SK-N-SH (cell line): Measurements from ENCODE around the gene NFYA. TPM values are rescaled to one million over a fixed set of nuclear protein-coding genes. Genes with fewer than 3 reads are reported as not detected.

Experiments used
- CTCF ChIA-PET: fragments of 300-600, 350-600 bp; formaldehyde crosslinking; extraction: SDS; loops from one replicate; lab custom pipeline; 2021; lab: Yijun Ruan, JAX
- POLR2A ChIA-PET: fragments of 350-600 bp; sonication (Branson Sonifier 250); formaldehyde crosslinking; extraction: SDS; loops from one replicate; lab custom pipeline; 2020; ENCODE audit warnings: antibody characterized with exemption, inconsistent platforms; lab: Yijun Ruan, JAX
- DNase-seq: peaks from one replicate; pipeline ENCODE4 v3.0.0; 2012
- H2AFZ ChIP-seq: fragments of 200-600 bp; sonication (generic); 2 replicates; pipeline ENCODE4 v1.8.1; 2016; ENCODE audit warnings: antibody characterized with exemption, mild to moderate bottlenecking, low read depth
- H3F3A ChIP-seq: fragments of 200-600 bp; sonication (generic); replicated peaks from 2 replicates; pipeline ENCODE3; 2016; ENCODE audit warnings: antibody characterized with exemption, mild to moderate bottlenecking; ENCODE audit not compliant: insufficient read depth
- H3K27ac ChIP-seq, 2 experiments: fragments of 200-500 bp in 1 of 2; fragments of 200-600 bp in 1 of 2; sonication (Bioruptor generic) in 1 of 2; sonication (generic), shearing (Covaris generic) in 1 of 2; 2 replicates each; pipeline versions ENCODE4 v1.5.1 to v1.6.1; 2014 to 2016; ENCODE audit warnings: low read depth in 2 of 2, inconsistent platforms in 1 of 2, low read length in 1 of 2, mild to moderate bottlenecking in 1 of 2, mixed read lengths in 1 of 2
- H3K27me3 ChIP-seq: fragments of 200-600 bp; sonication (generic), shearing (Covaris generic); 2 replicates; pipeline ENCODE4 v1.6.1; 2016; ENCODE audit warnings: mixed run types; ENCODE audit not compliant: insufficient read depth
- H3K36me3 ChIP-seq, 2 experiments: fragments of 200-500 bp in 1 of 2; fragments of 200-600 bp in 1 of 2; sonication (Bioruptor generic) in 1 of 2; sonication (generic) in 1 of 2; replicated peaks in 1 of 2; 2 replicates each; pipeline versions ENCODE3 to v1.5.1; 2014 to 2016; ENCODE audit warnings: low read length in 1 of 2, mild to moderate bottlenecking in 1 of 2; ENCODE audit not compliant: insufficient read depth in 2 of 2, control insufficient read depth in 1 of 2
- H3K4me1 ChIP-seq, 2 experiments: fragments of 200-500 bp in 1 of 2; fragments of 200-600 bp in 1 of 2; sonication (Bioruptor generic) in 1 of 2; sonication (generic), shearing (Covaris generic) in 1 of 2; 2 replicates each; pipeline versions ENCODE4 v1.5.1 to v1.6.1; 2014 to 2016; ENCODE audit warnings: low read depth in 1 of 2, low read length in 1 of 2, mixed run types in 1 of 2; ENCODE audit not compliant: insufficient read depth in 2 of 2, control insufficient read depth in 1 of 2
- H3K4me2 ChIP-seq: fragments of 200-600 bp; sonication (generic), shearing (Covaris generic); 2 replicates; pipeline ENCODE4 v1.6.1; 2017; ENCODE audit warnings: mixed run types
- H3K4me3 ChIP-seq, 2 experiments: fragments of 200-500 bp in 1 of 2; fragments of 200-600 bp in 1 of 2; sonication (Bioruptor generic) in 1 of 2; sonication (generic), shearing (Covaris generic) in 1 of 2; 2 replicates each; pipeline versions ENCODE4 v1.5.1 to v1.8.1; 2014 to 2016; ENCODE audit warnings: low read depth in 2 of 2, inconsistent platforms in 1 of 2, low read length in 1 of 2, mild to moderate bottlenecking in 1 of 2, mixed read lengths in 1 of 2, moderate library complexity in 1 of 2
- H3K79me2 ChIP-seq: fragments of 200-600 bp; sonication (generic); 2 replicates; pipeline ENCODE4 v1.8.1; 2017; ENCODE audit warnings: mild to moderate bottlenecking; ENCODE audit not compliant: insufficient read depth
- H3K9ac ChIP-seq: fragments of 200-600 bp; sonication (generic); 2 replicates; pipeline ENCODE4 v1.6.1; 2017; ENCODE audit warnings: mixed run types
- H3K9me2 ChIP-seq: fragments of 200-600 bp; sonication (generic); 2 replicates; pipeline ENCODE4 v1.6.1; 2017; ENCODE audit warnings: mixed run types
- H3K9me3 ChIP-seq: fragments of 200-600 bp; sonication (generic); 2 replicates; pipeline ENCODE4 v1.6.1; 2017; ENCODE audit warnings: mixed run types, mild to moderate bottlenecking, moderate library complexity
- H4K20me1 ChIP-seq: fragments of 200-600 bp; sonication (generic); 2 replicates; pipeline ENCODE4 v1.6.1; 2017; ENCODE audit warnings: mild to moderate bottlenecking, mixed run types; ENCODE audit not compliant: insufficient read depth
- CHD2 ChIP-seq: fragments of 150-350 bp; IDR thresholded peaks from 2 replicates; pipeline ENCODE4 v1.6.1; 2018; ENCODE audit warnings: low read length; ENCODE audit not compliant: partially characterized antibody
- ELF1 ChIP-seq: IDR thresholded peaks from 2 replicates; pipeline ENCODE4 v1.4.0; 2012
- GABPA ChIP-seq: IDR thresholded peaks from 2 replicates; pipeline ENCODE4 v1.4.0; 2012; ENCODE audit warnings: low read depth, mild to moderate bottlenecking
- GATA2 ChIP-seq: sonication (generic); formaldehyde crosslinking; IDR thresholded peaks from 2 replicates; pipeline ENCODE4 v1.5.0; 2020; ENCODE audit warnings: mild to moderate bottlenecking, missing genetic modification reagents
- JUND ChIP-seq: IDR thresholded peaks from 2 replicates; pipeline ENCODE4 v1.4.0; 2012
- MAX ChIP-seq: IDR thresholded peaks from 2 replicates; pipeline ENCODE4 v1.4.0; 2012; ENCODE audit warnings: low read depth
- NFIC ChIP-seq: IDR thresholded peaks from 2 replicates; pipeline ENCODE4 v1.4.0; 2012; ENCODE audit warnings: borderline replicate concordance
- NRF1 ChIP-seq: IDR thresholded peaks from 2 replicates; pipeline ENCODE4 v1.6.1; 2012; ENCODE audit warnings: low read depth, mild to moderate bottlenecking, low read length
- RXRA ChIP-seq: IDR thresholded peaks from 2 replicates; pipeline ENCODE4 v1.4.0; 2012; ENCODE audit warnings: low read depth, mild to moderate bottlenecking, borderline replicate concordance
- TAF1 ChIP-seq: IDR thresholded peaks from 2 replicates; pipeline ENCODE4 v1.6.1; 2012; ENCODE audit warnings: low read depth, mild to moderate bottlenecking, low read length, moderate library complexity, borderline replicate concordance
- YY1 ChIP-seq: IDR thresholded peaks from 2 replicates; pipeline ENCODE4 v1.4.0; 2012; ENCODE audit warnings: low read depth, mild to moderate bottlenecking
- WGBS: methylation state at CpG from one replicate; pipeline ENCODE4 v1.1.6; 2017; ENCODE audit warnings: low lambda C conversion rate; 5-methylcytosine and 5-hydroxymethylcytosine counted together
- polyA plus RNA-seq, 3 experiments: library from polyadenylated mRNA; depleted of rRNA; stranded (reverse); fragments of >200 nt; gene quantifications; 2 replicates each; pipeline ENCODE4 v1.2.3, GENCODE V29; 2012
- TF ChIP-seq, protein P1 (sequence below): IDR thresholded peaks from 2 replicates; pipeline ENCODE4; 2012

The NFYA gene
- polyA plus RNA-seq, 1 of the 3 experiments (the other 2 are of a cell fraction), result 6.8 TPM

GRCh38 chr6:41061196-41061726 is 11.5 kb upstream of the NFYA start:
- H3K36me3 ChIP-seq, result peaks cover 21 to 27% of the 10 kb centered on the region in 2 experiments
- no peak overlapping the region for H2AFZ ChIP-seq
- H3K27ac ChIP-seq, result no peak overlapping the region
- no peak for TF ChIP-seq ELF1
- TF ChIP-seq YY1, result no peak
- no peak for TF ChIP-seq MAX
- TF ChIP-seq CHD2, result no peak
- H3K4me2 ChIP-seq, result no peak overlapping the region
- H3K9ac ChIP-seq, result no peak overlapping the region
- no peaks in the 10 kb centered on the region for H3K9me2 ChIP-seq
- H3K4me1 ChIP-seq, result no peaks in the 10 kb centered on the region; a peak in 1 of 4 replicates
- DNase-seq, result no peak
- H3K79me2 ChIP-seq, result no peaks in the 10 kb centered on the region; the same call in 1 of the 2 replicates
- CTCF ChIA-PET, result no interaction called here
- H3K4me3 ChIP-seq, result no peak overlapping the region
- H3F3A ChIP-seq, result no peaks in the 10 kb centered on the region
- H4K20me1 ChIP-seq, result no peaks in the 10 kb centered on the region
- POLR2A ChIA-PET, result interaction anchor here (1.0 kb wide), 1 partner anchor 9 kb away, joined by 3 read pairs; no protein-coding TSS in a partner anchor
- H3K27me3 ChIP-seq, result no peaks in the 10 kb centered on the region
- WGBS, result 96% methylated on average over 9 of the region's 13 CpGs
- H3K9me3 ChIP-seq, result no peaks in the 10 kb centered on the region

DNA sequence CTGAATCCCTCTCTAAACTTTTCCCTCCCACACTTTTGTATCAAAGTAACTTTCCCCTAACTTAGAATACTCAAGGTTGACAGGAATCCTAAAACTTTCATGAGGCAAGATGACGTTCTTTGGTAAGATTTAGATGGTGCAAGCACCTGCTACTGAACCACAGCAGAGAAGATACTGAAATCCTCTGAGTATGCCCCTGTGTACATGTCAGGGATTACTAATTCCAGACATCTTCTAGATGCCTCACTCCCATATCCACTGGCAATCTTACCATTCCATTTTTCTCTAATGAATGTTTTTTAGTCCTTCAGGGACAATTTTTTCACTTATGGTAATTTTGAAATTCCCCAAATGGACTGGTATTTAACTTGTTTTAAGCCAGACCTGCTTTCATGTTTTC is 10.7 kb upstream of the NFYA start:
- POLR2A ChIA-PET, result interaction anchor here (1.0 kb wide), 1 partner anchor 9 kb away, joined by 3 read pairs; no protein-coding TSS in a partner anchor
- H3F3A ChIP-seq, result no peaks in the 10 kb centered on the region
- H3K27ac ChIP-seq, result no peak overlapping the region
- no peak for DNase-seq
- peaks cover 24 to 27% of the 10 kb centered on the region in 2 experiments for H3K36me3 ChIP-seq
- WGBS, result 95% methylated on average over 1 of the region's 1 CpG
- no peak overlapping the region for H3K9ac ChIP-seq
- no peaks in the 10 kb centered on the region for H3K27me3 ChIP-seq
- TF ChIP-seq NFIC (no peak), CHD2 (no peak), RXRA (no peak), MAX (no peak), TAF1 (no peak), NRF1 (no peak), GABPA (no peak), JUND (no peak), GATA2 (CRISPR knock-in tag) (no peak)
- TF ChIP-seq, protein P1, sequence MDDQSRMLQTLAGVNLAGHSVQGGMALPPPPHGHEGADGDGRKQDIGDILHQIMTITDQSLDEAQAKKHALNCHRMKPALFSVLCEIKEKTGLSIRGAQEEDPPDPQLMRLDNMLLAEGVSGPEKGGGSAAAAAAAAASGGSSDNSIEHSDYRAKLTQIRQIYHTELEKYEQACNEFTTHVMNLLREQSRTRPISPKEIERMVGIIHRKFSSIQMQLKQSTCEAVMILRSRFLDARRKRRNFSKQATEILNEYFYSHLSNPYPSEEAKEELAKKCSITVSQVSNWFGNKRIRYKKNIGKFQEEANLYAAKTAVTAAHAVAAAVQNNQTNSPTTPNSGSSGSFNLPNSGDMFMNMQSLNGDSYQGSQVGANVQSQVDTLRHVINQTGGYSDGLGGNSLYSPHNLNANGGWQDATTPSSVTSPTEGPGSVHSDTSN, result no peak
- TF ChIP-seq, all 33 proteins: peak for 0
- Histone ChIP-seq H3K9me2 (no peaks in the 10 kb centered on the region), H3K79me2 (no peaks in the 10 kb centered on the region; the same call in 1 of the 2 replicates), H3K4me2 (no peak overlapping the region), H3K9me3 (no peaks in the 10 kb centered on the region), H2AFZ (no peak overlapping the region), H3K4me3 (no peak overlapping the region), H4K20me1 (no peaks in the 10 kb centered on the region), H3K4me1 (no peaks in the 10 kb centered on the region; a peak in 1 of 4 replicates)
- CTCF ChIA-PET, result interaction anchor here (1.0 to 1.3 kb wide), 2 partner anchors 40 to 1081 kb away, joined by 3 to 5 read pairs; no protein-coding TSS in a partner anchor
